HEK293T (cell line): ENCODE results near the gene EBLN2.

Experiments used
- ARNT ChIP-seq: fragments of 450-650 bp; IDR thresholded peaks from 2 replicates; pipeline ENCODE4 v1.6.1; 2017; ENCODE audit warnings: mild to moderate bottlenecking
- BHLHE40 ChIP-seq: fragments of 450-650 bp; IDR thresholded peaks from 2 replicates; pipeline ENCODE4 v1.6.1; 2016; ENCODE audit warnings: mild to moderate bottlenecking, moderate library complexity, borderline replicate concordance
- CTBP1 ChIP-seq: fragments of 450-650 bp; IDR thresholded peaks from 2 replicates; pipeline ENCODE4 v1.6.1; 2016; ENCODE audit warnings: borderline replicate concordance
- ELF4 ChIP-seq: fragments of 450-650 bp; IDR thresholded peaks from 2 replicates; pipeline ENCODE4 v1.6.1; 2017; ENCODE audit warnings: antibody characterized with exemption
- FOXA1 ChIP-seq: fragments of 450-650 bp; IDR thresholded peaks from 2 replicates; pipeline ENCODE4 v1.6.1; 2016; ENCODE audit warnings: mild to moderate bottlenecking
- FOXK2 ChIP-seq: fragments of 450-650 bp; IDR thresholded peaks from 2 replicates; pipeline ENCODE4 v1.6.1; 2016; ENCODE audit warnings: mild to moderate bottlenecking
- FOXM1 ChIP-seq: fragments of 450-650 bp; IDR thresholded peaks from 2 replicates; pipeline ENCODE4 v1.6.1; 2017; ENCODE audit warnings: mild to moderate bottlenecking, borderline replicate concordance
- HDGF ChIP-seq: fragments of 450-650 bp; IDR thresholded peaks from 2 replicates; pipeline ENCODE4 v1.6.1; 2017; ENCODE audit warnings: antibody characterized with exemption, borderline replicate concordance
- NFRKB ChIP-seq: fragments of 450-650 bp; IDR thresholded peaks from 2 replicates; pipeline ENCODE4 v1.6.1; 2016; ENCODE audit warnings: mild to moderate bottlenecking, moderate library complexity
- SP1 ChIP-seq: fragments of 450-650 bp; IDR thresholded peaks from 2 replicates; pipeline ENCODE4 v1.6.1; 2017
- SUZ12 ChIP-seq: fragments of 450-650 bp; IDR thresholded peaks from 2 replicates; pipeline ENCODE4 v1.6.1; 2016; ENCODE audit warnings: mild to moderate bottlenecking
- ZNF384 ChIP-seq: fragments of 450-650 bp; IDR thresholded peaks from 2 replicates; pipeline ENCODE4 v1.6.1; 2016
- TF ChIP-seq, protein P1 (sequence below): fragments of 450-650 bp; IDR thresholded peaks from 2 replicates; pipeline ENCODE4 v1.6.1; 2016

DNA sequence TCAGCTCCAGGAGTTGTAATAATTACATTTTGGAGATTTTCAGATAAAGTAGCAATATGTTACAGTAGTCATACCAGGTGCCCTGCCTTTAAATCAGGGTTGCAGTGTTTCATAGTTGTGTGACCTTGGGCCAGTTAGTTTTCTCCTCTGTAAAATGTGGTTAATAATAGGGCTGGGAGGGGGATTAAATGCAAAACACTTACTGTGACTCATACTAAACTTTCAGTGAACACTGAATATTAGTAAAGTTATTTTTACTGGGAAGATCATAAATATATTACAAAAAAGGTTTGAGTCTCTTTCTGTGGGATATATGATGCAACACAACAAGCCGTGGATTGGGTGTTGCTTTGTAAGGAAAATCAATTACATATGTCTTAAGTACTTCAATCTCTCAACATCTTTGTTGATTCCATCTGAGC lies 1.1 kb upstream of the EBLN2 start:
- TF ChIP-seq ZNF384 (no peak), HDGF (no peak), FOXK2 (no peak), SUZ12 (no peak), CTBP1 (no peak), ARNT (no peak), ELF4 (no peak), NFRKB (no peak), BHLHE40 (no peak), FOXM1 (no peak), FOXA1 (no peak), SP1 (no peak)
- TF ChIP-seq, protein P1, sequence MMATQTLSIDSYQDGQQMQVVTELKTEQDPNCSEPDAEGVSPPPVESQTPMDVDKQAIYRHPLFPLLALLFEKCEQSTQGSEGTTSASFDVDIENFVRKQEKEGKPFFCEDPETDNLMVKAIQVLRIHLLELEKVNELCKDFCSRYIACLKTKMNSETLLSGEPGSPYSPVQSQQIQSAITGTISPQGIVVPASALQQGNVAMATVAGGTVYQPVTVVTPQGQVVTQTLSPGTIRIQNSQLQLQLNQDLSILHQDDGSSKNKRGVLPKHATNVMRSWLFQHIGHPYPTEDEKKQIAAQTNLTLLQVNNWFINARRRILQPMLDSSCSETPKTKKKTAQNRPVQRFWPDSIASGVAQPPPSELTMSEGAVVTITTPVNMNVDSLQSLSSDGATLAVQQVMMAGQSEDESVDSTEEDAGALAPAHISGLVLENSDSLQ: no peak
